GM23248 (cell line): ENCODE results near the gene CKAP5.

ENCODE experiments used
- EZH2 ChIP-seq: fragments of 200-600 bp; sonication (generic); IDR thresholded peaks from 2 replicates; pipeline ENCODE4 v1.6.1; 2018; ENCODE audit warnings: antibody characterized with exemption, mild to moderate bottlenecking; ENCODE audit not compliant: insufficient read depth, poor library complexity, severe bottlenecking
- EZH2phosphoT487 ChIP-seq: fragments of 200-600 bp; sonication (generic); IDR thresholded peaks from 2 replicates; pipeline ENCODE4 v1.6.1; 2018; ENCODE audit warnings: antibody characterized with exemption, moderate library complexity, mild to moderate bottlenecking, low read depth; ENCODE audit not compliant: insufficient read depth

GRCh38 chr11:46698597-46698996, 147.5 kb downstream of the CKAP5 start:
- TF ChIP-seq EZH2 (no peak), EZH2phosphoT487 (no peak)
